Stimulated activated CD4-positive, alpha-beta T cell treated with anti-CD3 and anti-CD28 coated beads, Interleukin-12 subunit alpha, Interleukin-12 subunit beta, amount 100 ng/mL, for 24 hours (primary cell): ENCODE results near the gene C15orf61.

Experiments
- DNase-seq, 2 experiments: peaks; one replicate each; pipeline ENCODE4 v3.0.0-alpha.2; 2020; ENCODE audit warnings: low read depth in 2 of 2

C15orf61 gene

GRCh38 chr15:67512933-67513714 is 7.8 kb upstream of the C15orf61 start:
- DNase-seq, result no peak

- DNase-seq, result no peak
These were observed 5.8 kb upstream of the C15orf61 start for GRCh38 chr15:67515090-67515489.

- no peak for DNase-seq
These were observed 5.4 kb upstream of the C15orf61 start for GRCh38 chr15:67515557-67515956.

- no peak for DNase-seq
These were observed 456 bp upstream of the C15orf61 start for GRCh38 chr15:67520321-67521028.

GRCh38 chr15:67521783-67522568 is 1.0 kb downstream of the C15orf61 start:
- DNase-seq, result no peak

- DNase-seq, result no peak
These were observed 2.4 kb downstream of the C15orf61 start for GRCh38 chr15:67523330-67523729.

- no peak for DNase-seq
These were observed 3.3 kb downstream of the C15orf61 start for GRCh38 chr15:67524235-67524634.

GRCh38 chr15:67528513-67528912 is 7.6 kb downstream of the C15orf61 start:
- DNase-seq, result no peak

- DNase-seq, result no peak
These were observed 10.5 kb downstream of the C15orf61 start for GRCh38 chr15:67531379-67531914.

GRCh38 chr15:67533873-67534272 is 12.9 kb downstream of the C15orf61 start:
- DNase-seq, result no peak

- no peak for DNase-seq
These were observed 13.4 kb downstream of the C15orf61 start for GRCh38 chr15:67534360-67534759.

GRCh38 chr15:67537771-67538170 is 16.8 kb downstream of the C15orf61 start:
- no peak for DNase-seq

- DNase-seq, result peak; percentile 73 to 80
These were observed 21.8 kb downstream of the C15orf61 start, which contains the start of gene MAP2K5 for GRCh38 chr15:67542420-67543347. MAP2K5 (plus strand) TSS chr15:67542703; CDS start chr15:67543336, 633 bp downstream.

GRCh38 chr15:67543348-67543718 is 22.4 kb downstream of the C15orf61 start:
- no peak for DNase-seq

- DNase-seq, result no peak
These were observed 23.5 kb downstream of the C15orf61 start for GRCh38 chr15:67544475-67544874.

GRCh38 chr15:67545864-67546263 is 24.9 kb downstream of the C15orf61 start:
- no peak for DNase-seq

GRCh38 chr15:67547064-67547463 is 26.1 kb downstream of the C15orf61 start:
- no peak for DNase-seq

GRCh38 chr15:67547836-67548235 is 26.9 kb downstream of the C15orf61 start:
- DNase-seq, result no peak

GRCh38 chr15:67548236-67548852 is 27.4 kb downstream of the C15orf61 start:
- no peak for DNase-seq

- no peak for DNase-seq
These were observed 28.1 kb downstream of the C15orf61 start for GRCh38 chr15:67548862-67549651.
